ENCODE data around the gene SPOCK1.
"Not testable (repeated sequence)": the region's sequence is repeated elsewhere in the genome, so short reads cannot be mapped to it uniquely, and the experiment has no call there.

SPOCK1 gene

DNA sequence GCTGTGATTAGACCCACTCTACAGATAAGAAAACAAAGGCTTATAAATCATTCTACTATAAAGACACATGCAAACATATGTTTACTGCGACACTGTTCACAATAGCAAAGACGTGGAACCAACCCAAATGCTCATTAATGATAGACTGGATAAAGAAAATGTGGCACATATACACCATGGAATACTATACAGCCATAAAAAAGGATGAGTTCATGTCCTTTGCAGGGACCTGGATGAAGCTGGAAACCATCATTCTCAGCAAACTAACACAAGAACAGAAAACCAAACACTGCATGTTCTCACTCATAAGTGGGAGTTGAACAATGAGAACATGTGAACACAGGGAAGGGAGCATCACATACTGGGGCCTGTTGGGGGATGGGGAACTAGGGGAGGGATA lies 240.0 kb downstream of the SPOCK1 start:
- DNase-seq, result not testable (repeated sequence)

DNA sequence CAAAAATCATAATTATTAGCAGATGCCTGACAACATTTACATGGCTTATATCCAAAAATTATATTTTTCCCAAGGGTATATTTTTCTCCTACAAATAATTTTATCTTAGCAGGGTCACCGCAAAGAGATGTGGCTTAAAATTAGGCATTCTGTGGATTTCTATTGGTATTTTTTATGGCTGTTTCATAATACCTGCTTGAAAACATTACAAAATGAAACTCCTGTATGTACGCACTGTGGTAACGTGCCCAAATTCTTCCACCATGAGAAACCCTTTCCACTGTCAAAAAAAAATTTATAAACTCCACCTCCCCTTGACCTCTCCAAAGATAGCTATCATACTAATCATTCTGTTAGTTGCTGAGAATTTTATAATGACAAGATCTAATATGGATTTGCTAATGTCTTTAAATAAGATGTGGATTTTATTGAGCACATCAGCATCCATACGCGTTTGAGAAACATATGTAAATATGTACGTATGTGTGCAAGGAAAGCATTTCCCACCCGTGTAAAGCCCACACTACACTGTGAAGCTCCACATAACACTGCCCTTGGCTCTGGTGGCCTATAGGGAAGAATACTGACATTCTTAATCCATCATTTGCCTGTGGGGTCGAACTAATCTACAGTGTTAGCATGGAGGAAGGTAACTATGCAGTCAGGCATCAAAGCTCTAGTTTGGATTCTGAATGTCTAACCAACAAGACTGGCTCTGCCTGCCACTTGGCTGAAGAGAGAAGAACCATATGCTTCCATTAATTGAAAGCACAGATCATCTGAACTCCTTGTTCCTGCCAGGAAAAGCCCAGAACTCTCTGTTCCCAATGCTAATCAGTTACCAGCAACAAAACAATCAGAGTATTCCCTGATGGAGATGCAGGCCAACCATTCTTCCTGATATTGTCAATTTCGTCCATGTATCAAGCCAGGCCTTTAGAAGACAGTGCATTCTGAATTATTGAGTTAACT lies 244.7 kb downstream of the SPOCK1 start:
- DNase-seq, result no peak

DNA sequence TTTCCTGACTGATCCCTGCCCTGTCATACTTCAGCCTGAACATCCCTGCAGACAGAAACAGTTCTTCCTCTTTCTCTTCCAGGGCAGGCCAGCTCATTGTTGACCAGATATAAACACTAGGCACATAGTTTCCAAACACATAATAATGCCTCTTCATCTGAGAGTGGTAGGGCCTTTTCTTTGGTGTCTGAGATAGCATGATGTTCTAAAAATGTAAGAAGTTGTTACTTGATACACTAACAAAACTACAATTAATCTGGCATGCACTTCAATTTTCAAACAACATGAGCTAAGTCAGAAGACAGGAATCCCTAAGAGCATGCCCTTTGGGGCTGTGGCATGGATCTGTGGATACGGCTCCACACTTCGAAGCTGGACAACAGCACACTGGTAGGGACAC lies 246.6 kb downstream of the SPOCK1 start:
- DNase-seq, result no peak

DNA sequence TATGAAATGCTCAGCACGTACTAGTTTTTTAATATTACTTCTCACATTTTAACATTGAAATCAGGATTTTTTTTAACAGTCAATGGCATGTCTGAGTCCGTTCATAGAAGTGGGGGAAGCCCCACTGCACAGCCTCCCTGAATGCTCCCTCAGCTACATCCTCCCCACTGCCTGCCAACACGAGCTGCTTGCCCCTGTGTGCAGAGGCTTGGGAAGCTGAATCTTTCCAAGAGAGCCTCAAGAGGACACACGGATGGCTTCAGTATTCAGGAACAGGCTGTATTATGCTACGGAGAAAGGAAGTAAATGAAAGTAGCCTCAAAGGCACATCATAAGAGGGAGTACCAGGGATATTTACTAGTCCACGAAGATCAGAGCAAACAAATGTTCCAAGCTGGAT lies 248.7 kb downstream of the SPOCK1 start:
- no peak for DNase-seq

DNA sequence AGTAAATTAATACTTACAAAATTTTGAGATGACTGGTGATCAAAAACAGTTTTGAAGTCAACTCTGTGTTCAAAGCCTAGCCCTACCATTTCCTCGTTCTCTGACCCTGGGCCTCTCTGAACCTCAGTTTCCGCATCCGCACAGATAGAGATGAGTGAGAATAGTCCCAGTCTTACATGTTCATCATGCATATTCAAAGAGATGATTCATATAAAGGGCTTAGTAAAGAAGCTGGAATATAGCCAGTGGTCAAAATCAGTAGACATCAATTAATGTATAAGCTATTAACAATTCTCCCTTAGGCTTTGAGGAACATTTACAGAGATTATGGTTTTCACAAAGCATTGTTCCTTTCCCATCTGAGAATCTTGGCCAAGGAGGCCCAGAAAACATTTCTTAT lies 250.6 kb downstream of the SPOCK1 start:
- no peak for DNase-seq

DNA sequence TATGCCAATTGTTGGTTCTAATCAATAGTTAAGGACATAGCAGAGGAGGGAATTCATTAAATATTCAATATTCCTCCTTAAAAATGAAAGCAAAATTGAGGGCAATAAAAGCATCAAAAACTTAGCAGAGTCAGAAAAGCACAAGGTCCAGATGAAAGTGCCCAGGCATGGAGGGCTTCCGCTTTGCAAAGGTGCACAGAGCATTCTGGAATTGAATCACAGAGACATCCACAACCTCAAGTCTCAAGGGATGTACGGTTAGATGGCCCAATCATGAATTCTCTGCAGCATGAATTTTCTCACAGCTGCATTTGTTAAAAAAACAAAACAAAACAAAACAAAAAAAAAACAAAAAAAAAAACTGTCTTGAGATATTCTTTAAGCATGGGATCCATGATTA lies 253.7 kb downstream of the SPOCK1 start:
- no peak for DNase-seq

DNA sequence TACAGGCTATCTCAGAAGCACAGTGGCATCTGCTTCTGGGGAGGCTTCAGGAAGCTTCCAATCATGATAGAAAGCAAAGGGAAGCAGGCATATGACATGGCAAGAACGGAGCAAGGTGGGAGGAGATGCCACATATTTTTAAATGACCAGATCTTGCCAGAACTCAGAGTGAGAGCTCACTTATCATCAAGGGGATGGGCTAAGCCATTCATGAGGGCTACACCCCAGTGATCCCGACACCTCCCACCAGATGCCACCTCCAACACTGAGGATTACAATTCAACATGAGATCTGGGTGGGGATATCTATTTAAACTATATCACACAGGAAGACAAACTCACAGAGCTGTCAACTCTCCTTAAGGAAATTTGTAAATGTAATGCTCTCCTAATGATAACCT lies 258.8 kb downstream of the SPOCK1 start:
- no peak for DNase-seq

DNA sequence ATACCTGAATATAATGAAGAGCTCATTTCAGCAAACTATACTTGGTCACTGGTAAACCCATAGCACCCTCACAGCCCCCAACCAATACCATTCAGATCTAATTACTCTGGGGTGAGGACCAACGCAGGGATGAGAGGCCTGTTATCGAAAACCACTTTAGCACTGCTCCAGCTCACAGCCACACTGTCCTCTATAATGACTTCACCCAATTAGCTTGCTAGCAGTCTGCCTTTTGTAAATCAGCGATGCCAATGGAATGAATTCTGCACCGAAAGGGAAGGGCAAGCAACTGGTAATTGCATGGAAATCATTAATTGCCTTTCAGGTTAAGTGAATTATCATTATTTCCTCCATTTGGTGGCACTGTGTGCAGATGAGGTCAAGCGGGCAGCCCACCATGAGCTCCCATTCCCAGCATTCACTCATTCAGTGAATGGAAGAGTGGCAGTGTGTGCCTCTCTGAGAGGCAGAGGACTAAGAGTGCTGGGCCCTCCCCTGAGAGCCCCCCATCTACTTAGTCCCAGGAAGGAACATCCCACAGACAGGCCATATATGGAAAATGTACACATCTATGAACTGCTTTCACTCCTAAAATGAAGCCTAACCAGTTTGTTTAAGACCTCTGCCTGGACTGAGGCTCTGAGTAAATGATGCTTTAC lies 262.1 kb downstream of the SPOCK1 start:
- DNase-seq, result no peak

DNA sequence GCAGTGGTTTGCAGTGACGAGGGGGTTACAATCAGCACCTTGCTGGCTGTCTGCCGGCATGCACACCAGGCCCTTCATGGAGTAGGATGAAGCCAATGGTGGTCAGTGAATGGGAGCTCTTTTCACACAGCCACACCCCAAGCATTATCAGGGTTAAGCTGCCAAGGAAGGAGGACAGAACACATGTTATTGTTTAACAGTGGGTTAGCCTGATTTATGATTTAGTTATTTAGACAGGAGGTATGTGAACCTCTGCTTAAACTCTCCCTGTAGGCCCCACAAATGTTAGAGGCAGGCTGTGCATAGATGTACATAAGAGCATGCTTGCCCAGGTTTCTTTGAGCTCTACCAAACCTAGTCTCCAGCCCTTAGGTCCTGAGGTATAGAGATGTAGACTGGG lies 262.9 kb downstream of the SPOCK1 start:
- DNase-seq, result no peak

DNA sequence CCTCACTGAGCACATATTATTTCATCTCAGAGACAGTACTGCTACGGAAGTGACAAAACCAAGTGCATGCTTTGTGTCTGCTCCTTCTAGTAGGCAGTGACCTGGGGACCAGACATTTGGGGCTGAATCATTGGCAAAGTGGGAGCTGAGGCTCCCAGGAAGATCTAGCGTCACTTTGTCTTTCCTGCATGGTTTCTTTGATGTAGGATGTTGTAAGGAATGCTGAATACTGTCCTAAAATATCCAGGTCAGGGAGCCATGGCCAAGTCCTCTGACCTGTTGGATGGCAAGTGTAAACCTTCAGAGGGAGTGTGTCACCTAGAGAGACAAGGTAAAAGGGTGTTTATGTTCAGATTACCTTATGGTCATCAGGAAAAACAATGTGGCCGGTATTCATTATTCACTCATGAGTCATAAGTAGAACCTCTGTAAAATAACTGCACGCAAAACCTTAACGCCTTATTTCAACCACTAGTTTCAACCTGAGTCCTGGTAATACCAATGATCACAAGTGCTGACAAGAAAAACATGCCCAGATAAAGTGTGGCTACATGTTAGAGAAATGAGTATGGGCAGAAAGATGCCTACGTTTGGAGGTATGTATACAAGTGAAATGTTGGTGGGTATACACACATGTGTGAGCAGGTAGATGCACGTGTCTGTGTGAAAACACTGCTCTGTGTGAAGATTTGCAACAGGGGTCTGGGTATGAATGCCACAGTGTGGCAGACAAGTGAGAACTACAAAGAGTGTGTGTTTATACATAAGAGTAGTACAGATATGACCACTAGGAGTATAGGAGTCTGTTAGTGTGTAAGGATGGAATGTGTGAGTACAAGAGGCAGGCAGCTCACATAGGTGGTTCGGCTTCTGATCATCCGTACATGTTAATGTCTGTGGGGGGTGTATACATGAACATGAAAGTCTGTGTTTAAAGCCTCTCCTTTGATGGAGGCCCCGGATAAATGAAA lies 263.9 kb downstream of the SPOCK1 start:
- no peak for DNase-seq

DNA sequence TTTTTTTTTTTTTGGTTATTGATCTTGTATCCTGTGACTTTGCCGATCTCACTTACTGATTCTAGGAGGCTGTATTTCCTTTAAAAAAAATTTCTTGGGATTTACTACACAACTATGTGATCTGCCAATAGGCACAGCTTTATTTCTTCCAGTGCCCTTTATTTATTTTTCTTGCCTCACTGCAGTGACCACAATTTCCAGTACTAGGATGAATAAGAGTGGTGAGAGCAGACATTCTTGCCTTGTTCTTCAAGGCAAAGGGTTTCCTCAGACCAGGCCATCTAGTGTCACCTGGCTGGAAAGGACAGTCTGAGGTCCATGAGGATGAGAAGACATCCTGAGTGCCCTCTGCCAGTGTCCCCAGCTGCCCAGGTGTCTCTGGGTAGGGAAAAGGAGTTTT lies 265.4 kb downstream of the SPOCK1 start:
- no peak for DNase-seq

DNA sequence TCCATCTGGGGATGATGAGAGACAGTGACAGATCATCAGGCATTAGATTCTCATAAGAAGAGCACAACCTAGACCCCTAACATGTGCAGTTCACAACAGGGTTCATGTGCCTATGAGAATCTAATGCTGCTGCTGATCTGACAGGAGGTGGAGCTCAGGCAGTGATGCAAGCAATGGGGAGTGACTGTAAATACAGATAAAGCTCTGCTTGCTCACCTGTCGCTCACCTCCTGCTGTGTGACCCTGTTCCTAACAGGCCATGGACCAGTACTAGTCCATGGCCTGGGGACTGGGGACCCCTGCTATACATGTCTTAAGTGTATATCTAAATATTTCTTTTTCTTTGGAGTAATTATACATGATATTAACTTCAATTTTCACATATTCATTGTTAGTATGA lies 265.8 kb downstream of the SPOCK1 start:
- DNase-seq, result not testable (repeated sequence)

DNA sequence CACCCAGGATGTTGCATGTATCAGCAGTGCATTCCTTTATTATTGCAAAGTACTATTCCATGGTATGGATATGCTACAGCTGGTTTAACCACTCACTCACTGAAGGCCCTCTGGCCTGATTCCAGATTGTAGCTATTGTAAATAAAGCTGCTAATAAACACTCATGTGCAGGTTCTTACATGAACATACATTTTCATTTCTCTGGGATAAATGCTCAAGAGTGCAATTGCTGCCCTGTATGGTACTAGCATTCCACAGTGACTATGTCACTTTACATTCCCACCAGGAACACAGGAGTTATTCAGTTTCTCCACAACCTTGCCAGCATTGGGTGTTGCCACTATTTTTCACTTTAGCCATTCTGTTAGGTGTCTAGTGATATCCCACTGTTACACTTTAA lies 267.6 kb downstream of the SPOCK1 start:
- no peak for DNase-seq

DNA sequence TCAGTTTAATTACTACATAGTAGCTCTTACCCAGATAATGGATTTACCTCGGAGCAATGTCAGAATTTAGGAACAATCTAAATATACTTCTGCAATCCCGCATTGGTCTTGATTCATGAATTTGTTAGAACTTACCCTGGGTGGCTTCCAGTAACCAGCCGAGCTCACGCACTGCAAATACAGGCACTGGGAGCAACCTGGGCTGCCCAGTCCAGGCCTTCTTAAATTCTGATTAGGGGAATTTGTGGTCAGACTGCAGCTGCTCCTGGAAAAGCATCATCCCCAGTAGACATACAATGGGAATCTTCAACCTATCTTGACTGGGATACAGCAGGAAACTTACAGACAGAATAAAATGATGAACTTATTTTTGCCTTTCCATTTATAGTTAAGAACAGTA lies 270.3 kb downstream of the SPOCK1 start:
- no peak for DNase-seq

DNA sequence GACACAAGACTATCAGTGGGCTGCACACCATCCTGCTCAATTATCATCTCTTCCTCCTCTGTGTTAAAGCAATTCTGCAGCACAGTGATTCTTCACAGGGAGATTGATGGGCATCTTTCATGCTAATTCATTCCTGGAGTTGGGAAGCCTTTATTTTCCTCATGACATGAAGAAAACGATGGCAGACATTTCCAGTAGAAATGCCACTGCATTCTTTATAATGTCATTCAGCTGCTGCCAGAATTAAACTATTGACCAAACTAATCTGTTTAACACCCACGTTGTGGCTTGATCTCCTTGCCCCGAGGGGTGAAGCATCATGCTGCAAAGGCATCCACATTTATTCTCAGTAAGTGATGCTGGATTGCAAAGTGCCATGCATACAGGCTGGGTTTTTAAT lies 273.0 kb downstream of the SPOCK1 start:
- no peak for DNase-seq

DNA sequence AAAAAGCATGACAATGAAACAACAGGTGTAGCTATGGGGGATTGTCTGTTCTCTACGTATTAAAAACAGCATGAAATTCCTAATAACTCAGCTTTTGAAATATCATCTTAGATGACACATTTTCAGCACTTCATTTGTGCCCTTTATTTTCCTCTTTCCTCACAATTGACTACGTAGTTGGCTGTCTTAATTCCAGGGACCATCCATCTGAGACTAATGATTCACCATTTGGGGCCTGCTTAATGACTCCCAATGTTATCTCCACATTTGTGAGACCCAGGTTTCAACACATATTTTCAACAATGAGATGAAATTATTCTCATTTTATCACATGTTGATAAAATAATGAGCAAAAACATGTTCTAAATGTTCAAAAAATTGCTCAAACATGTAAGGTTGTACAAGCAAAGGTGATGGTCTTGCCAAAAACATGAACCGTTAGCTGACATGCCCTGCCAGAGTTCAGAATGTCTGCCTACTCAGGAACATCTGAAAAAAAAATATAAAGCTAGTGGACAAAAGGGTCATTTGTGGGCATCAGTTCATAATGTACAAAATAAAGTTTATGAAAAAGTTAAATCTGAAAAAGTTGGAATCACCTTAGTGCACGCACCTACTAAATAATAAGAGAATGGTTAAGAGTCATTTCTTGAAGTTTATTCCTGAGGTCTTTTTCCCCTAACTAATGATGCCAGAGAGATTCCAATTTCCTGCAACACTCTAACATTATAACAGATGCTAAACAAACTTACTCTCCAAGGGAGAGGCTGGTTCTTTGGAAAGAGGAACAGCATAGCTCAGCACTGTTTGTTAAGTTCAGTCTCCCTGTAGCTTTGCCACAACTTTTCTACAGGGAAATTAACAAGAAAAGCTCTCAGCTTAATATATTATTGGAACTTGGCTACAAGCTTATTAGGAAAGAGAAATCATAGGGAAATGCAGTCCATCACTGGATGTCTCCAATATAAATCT lies 275.5 kb downstream of the SPOCK1 start:
- no peak for DNase-seq

DNA sequence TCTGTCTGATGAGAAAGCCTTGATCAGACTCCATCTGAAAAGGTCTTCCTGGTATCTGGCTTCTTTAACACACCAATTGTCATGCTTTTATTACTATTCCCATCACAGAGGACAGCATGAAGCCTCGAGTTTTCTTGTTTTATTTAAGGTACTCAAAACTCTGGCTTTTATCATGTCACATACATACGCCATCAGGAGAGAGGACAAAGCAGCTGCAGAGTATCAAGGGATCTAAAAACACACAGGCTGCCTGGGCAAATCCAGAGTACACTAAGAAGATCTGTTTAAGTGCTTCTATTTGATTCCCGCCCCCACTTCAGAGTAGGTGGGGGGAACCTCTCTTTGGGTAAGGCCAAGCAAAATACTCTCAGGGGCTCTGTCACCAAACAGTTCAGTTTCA lies 277.2 kb downstream of the SPOCK1 start:
- peak; percentile 72 for DNase-seq

DNA sequence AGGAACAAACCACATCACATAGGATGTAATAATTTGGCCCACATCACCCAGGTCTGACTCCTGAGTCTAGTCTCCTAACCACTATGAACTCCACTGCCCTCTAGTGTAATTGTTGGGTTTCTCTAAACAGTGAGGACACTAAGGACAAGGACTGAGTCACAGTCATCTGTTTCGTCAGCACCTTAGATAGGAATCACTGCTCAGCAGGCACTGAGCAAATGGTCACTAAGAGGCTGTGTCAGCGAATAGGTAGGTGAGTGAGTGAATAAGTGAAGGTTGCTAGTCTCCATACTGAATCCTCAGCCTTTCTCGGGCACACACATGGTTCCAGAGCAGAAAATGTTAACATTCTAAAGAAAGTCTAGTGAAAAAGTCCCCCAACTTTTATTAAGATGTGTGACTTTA lies 278.6 kb downstream of the SPOCK1 start:
- DNase-seq, result peak; percentile 62

DNA sequence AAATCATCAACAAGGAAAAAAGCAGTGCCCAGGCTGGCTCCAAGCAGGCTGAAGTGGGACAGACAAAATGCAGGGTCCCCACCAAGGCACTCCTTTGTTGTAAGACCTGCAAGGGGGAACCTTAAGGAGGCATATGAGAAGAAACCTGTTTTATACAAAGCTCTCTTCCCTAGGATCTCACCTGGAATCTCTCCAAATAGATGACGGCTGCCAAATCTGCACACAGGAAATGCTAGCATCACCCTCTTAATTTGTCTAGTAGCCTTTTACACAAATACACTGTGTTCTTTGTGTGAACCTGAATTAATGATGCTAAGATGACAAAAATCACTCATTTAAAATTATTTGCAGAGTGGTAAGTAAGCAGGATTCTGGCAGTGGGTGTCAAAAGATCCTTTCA lies 280.2 kb downstream of the SPOCK1 start:
- peak; percentile 56 for DNase-seq

DNA sequence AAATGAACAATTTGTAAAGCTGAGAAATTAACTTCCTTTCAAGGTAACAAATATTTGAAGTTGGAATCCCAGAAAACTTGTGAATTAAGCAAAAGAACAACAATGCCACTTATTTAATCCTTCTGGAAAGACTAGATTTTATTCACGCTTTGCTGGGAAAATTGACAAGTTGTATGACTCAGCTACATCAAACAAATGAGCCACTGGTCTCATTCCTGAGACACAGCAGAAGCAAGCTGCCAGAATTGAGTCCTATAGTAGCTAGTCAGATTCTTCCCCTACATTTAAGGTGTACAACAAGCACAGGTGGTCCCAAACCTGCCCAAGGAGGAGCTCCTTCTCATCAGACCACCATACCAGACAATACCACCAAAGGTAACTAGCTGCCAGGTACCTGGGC lies 280.7 kb downstream of the SPOCK1 start:
- DNase-seq, result peak; percentile 27

DNA sequence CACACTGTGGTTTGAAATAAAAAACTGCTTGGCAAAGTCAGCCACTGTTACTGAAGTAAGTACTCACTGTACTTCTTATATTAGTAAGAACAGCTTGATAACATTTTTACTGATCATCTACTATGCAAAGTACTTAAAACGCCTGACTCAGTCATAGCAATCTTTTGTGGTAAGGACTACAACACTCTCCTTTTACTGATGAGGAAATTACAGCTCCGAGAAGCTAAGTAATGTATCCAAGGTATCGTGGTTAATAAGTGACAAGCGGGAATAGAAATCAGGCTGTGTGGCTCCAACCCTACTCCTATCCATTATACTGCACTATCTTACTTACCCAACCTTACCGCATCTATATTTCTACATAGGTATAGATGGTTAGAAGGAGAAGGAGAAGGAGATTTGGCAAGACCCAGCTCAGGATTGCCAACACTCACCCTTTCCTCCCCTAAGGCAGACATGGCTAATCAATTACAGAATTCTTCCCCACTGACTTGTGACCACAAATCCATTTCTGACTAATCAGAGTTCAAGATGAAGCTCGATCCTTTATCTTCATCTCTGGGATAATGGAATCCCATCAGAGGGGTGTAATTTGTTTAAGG lies 281.4 kb downstream of the SPOCK1 start:
- DNase-seq, result no peak

Measured in NCI-H345 (cell line).